K562 (cell line): Measurements from ENCODE around the gene BCAM. TPM values are rescaled to one million over a fixed set of nuclear protein-coding genes. Genes with fewer than 3 reads are reported as not detected.

Experiments used
- ATAC-seq: fragments of 200-7000 bp; cut with Tn5 transposase; 3 replicates; pipeline ENCODE4 v1.9.1; 2020; ENCODE audit warnings: moderate library complexity
- BruUV-seq: library from RNA; stranded (reverse); fragments of 400-500 nt; replicated peaks from 2 replicates; lab custom pipeline; 2021; lab: Mats Ljungman, UMichigan
- CTCF ChIA-PET: fragments of 300-600 bp; formaldehyde crosslinking; extraction: SDS; loops from one replicate; lab custom pipeline; 2021; ENCODE audit warnings: low intra/inter-chr PET ratio; lab: Yijun Ruan, JAX
- POLR2A ChIA-PET: fragments of 300-600, 350-650 bp; sonication (Branson Sonifier 250); formaldehyde crosslinking; extraction: SDS; loops from one replicate; lab custom pipeline; 2021; ENCODE audit warnings: antibody characterized with exemption, inconsistent platforms; lab: Yijun Ruan, JAX
- DNase-seq, 4 experiments: peaks; one replicate each; pipeline versions ENCODE4 v3.0.0 to v3.0.0-alpha.2; 2011 to 2018; ENCODE audit warnings: low spot score in 3 of 4, mixed read lengths in 3 of 4; ENCODE audit errors: extremely low read depth in 1 of 4
- FAIRE-seq: peaks from 2 replicates; lab custom pipeline; 2011; peaks lifted over from hg19 to GRCh38; lab: Jason Lieb, UNC
- H2AFZ ChIP-seq: 2 replicates; pipeline ENCODE4 v1.6.0; 2011; ENCODE audit warnings: low read depth, low read length, control low read depth, inconsistent platforms
- H3K27ac ChIP-seq: fragments of 200-600 bp; 3 replicates; pipeline ENCODE4 v1.8.0; 2011; ENCODE audit warnings: low read depth, mild to moderate bottlenecking, control low read depth, inconsistent platforms, low read length, moderate library complexity, mixed read lengths; ENCODE audit errors: extremely low read depth
- H3K27me3 ChIP-seq, 2 experiments: fragments of 300-600 bp in 1 of 2; 2 replicates in 1 of 2; 3 replicates in 1 of 2; pipeline versions ENCODE4 v1.6.0 to v1.8.0; 2011; ENCODE audit warnings: inconsistent platforms in 2 of 2, low read length in 2 of 2, mild to moderate bottlenecking in 1 of 2, mixed read lengths in 1 of 2, moderate library complexity in 1 of 2; ENCODE audit not compliant: control insufficient read depth in 2 of 2, insufficient read depth in 2 of 2
- H3K36me3 ChIP-seq: fragments of 300-600 bp; 3 replicates; pipeline ENCODE4 v1.8.0; 2011; ENCODE audit warnings: mild to moderate bottlenecking, low read length, inconsistent platforms; ENCODE audit not compliant: control insufficient read depth, insufficient read depth
- H3K4me1 ChIP-seq, 2 experiments: fragments of 200-600 bp in 1 of 2; replicated peaks in 1 of 2; 2 replicates in 1 of 2; 3 replicates in 1 of 2; pipeline versions ENCODE4 v1.5.1 to v1.8.0; 2011; ENCODE audit warnings: inconsistent platforms in 2 of 2, low read length in 2 of 2, mild to moderate bottlenecking in 1 of 2, mixed read lengths in 1 of 2, moderate library complexity in 1 of 2; ENCODE audit not compliant: control insufficient read depth in 2 of 2, insufficient read depth in 2 of 2
- H3K4me2 ChIP-seq: 2 replicates; pipeline ENCODE4 v1.6.1; 2011; ENCODE audit warnings: low read length, control low read depth, inconsistent platforms, mixed read lengths; ENCODE audit not compliant: insufficient read depth
- H3K4me3 ChIP-seq: fragments of 200-600 bp; sonication (generic), shearing (Covaris generic); 2 replicates; pipeline ENCODE4 v1.5.1; 2016; ENCODE audit warnings: control low read depth, inconsistent platforms
- H3K79me2 ChIP-seq: fragments of 200-600 bp; 3 replicates; pipeline ENCODE4 v1.8.0; 2011; ENCODE audit warnings: low read length, inconsistent platforms; ENCODE audit not compliant: control insufficient read depth, insufficient read depth
- H3K9ac ChIP-seq, 2 experiments: 2 replicates each; pipeline versions ENCODE4 v1.6.0 to v1.6.1; 2011; ENCODE audit warnings: low read depth in 2 of 2, low read length in 2 of 2, control low read depth in 1 of 2, inconsistent platforms in 1 of 2, mild to moderate bottlenecking in 1 of 2, mixed read lengths in 1 of 2; ENCODE audit not compliant: insufficient read depth in 1 of 2
- H3K9me1 ChIP-seq: one replicate; pipeline ENCODE4 v1.6.0; 2011; ENCODE audit warnings: inconsistent platforms, mild to moderate bottlenecking, low read length, moderate library complexity; ENCODE audit not compliant: control insufficient read depth, insufficient read depth
- H3K9me3 ChIP-seq: replicated peaks from 2 replicates; pipeline ENCODE4 v1.5.1; 2011; ENCODE audit warnings: low read depth, low read length, inconsistent platforms; ENCODE audit not compliant: control insufficient read depth, insufficient read depth
- H4K20me1 ChIP-seq: replicated peaks from 2 replicates; pipeline ENCODE4 v1.6.1; 2011; ENCODE audit warnings: low read length, inconsistent platforms, mixed read lengths; ENCODE audit not compliant: control insufficient read depth, insufficient read depth
- ATF4 ChIP-seq: fragments of 450-650 bp; formaldehyde crosslinking; IDR thresholded peaks from 2 replicates; pipeline ENCODE4 v1.4.0; 2022; ENCODE audit warnings: mild to moderate bottlenecking, moderate library complexity
- CBX3 ChIP-seq, 2 experiments: IDR thresholded peaks; 1 replicate in 1 of 2; 2 replicates in 1 of 2; pipeline ENCODE4 v1.6.1; 2012; ENCODE audit warnings: inconsistent platforms in 2 of 2, low read length in 2 of 2, borderline replicate concordance in 1 of 2, control low read depth in 1 of 2
- ETV1 ChIP-seq: fragments of 450-650 bp; conservative IDR thresholded peaks from 2 replicates; pipeline ENCODE4 v1.6.1; 2016; ENCODE audit warnings: missing genetic modification characterization, control low read depth, low read depth, missing compliant biosample characterization
- GATAD2B ChIP-seq: fragments of 450-650 bp; IDR thresholded peaks from 2 replicates; pipeline ENCODE4 v1.6.1; 2017; ENCODE audit warnings: mild to moderate bottlenecking, borderline replicate concordance
- MAFK ChIP-seq: IDR thresholded peaks from 2 replicates; pipeline ENCODE4 v1.6.1; 2011; ENCODE audit warnings: low read length, improper control_type of control experiment
- NFATC3 ChIP-seq: fragments of 450-650 bp; IDR thresholded peaks from 2 replicates; pipeline ENCODE4 v1.6.1; 2017; ENCODE audit warnings: mild to moderate bottlenecking
- NFXL1 ChIP-seq: fragments of 450-650 bp; formaldehyde crosslinking; IDR thresholded peaks from 2 replicates; pipeline ENCODE4 v1.4.0; 2021; ENCODE audit warnings: mild to moderate bottlenecking
- RB1 ChIP-seq: fragments of 450-650 bp; IDR thresholded peaks from 2 replicates; pipeline ENCODE4 v1.6.1; 2017; ENCODE audit warnings: low read depth, mild to moderate bottlenecking
- TAF15 ChIP-seq: fragments of 200-400 bp; formaldehyde crosslinking; IDR thresholded peaks from 2 replicates; pipeline ENCODE4 v1.6.1; 2017; ENCODE audit warnings: mild to moderate bottlenecking, low read depth, low read length, moderate library complexity
- TCF7 ChIP-seq: sonication (generic); IDR thresholded peaks from 2 replicates; pipeline ENCODE4 v1.6.1; 2016; ENCODE audit warnings: antibody characterized with exemption, borderline replicate concordance
- ZNF253 ChIP-seq: fragments of 250-450 bp; sonication (Bioruptor Pico); conservative IDR thresholded peaks from 2 replicates; pipeline ENCODE4 v1.6.1; 2021; ENCODE audit warnings: mild to moderate bottlenecking
- ZNF384 ChIP-seq: IDR thresholded peaks from 2 replicates; pipeline ENCODE4 v1.6.1; 2012; ENCODE audit warnings: low read depth, low read length, improper control_type of control experiment
- WGBS: fragments of 100-300 bp; shearing (Covaris generic); methylation state at CpG from one replicate; pipeline ENCODE4 v1.1.6; 2016; ENCODE audit warnings: low coverage, mixed read lengths; ENCODE audit not compliant: insufficient coverage; ENCODE audit errors: missing lambda C conversion rate; 5-methylcytosine and 5-hydroxymethylcytosine counted together
- in situ Hi-C: fragments of 300-500 bp; cut with MboI; formaldehyde crosslinking; loops from 4 replicates; pipeline ENCODE4 v1.15.0; 2018; ENCODE audit warnings: inconsistent platforms, mixed read lengths
- intact Hi-C: fragments of 100-400 bp; cut with micrococcal nuclease; formaldehyde crosslinking; loops from 2 replicates; pipeline ENCODE4 v1.14.2; 2022
- polyA plus RNA-seq, 8 experiments: library from polyadenylated mRNA; depleted of rRNA in 4 of 8; stranded (reverse) in 5 of 8; unstranded in 3 of 8; fragments of >200 nt; fragmentation: Nextera tagmentation in 2 of 8; fragmentation: Illumina TruSeq in 1 of 8; extraction: Ambion mirVana in 2 of 8; extraction: Trizol in 1 of 8; gene quantifications; 2 replicates each; pipeline versions ENCODE4 v1.2.1 to v1.2.3, GENCODE V29; 2011 to 2014; ENCODE audit warnings: inconsistent platforms in 1 of 8, missing spikeins in 1 of 8
- total RNA-seq, 7 experiments: library from RNA; depleted of rRNA in 6 of 7; stranded (reverse); fragments of >200 nt in 6 of 7; fragmentation: Illumina TruSeq in 2 of 7; extraction: Trizol in 2 of 7; gene quantifications; 2 replicates each; pipeline versions ENCODE4 v1.2.1 to v1.2.3, GENCODE V29; 2011 to 2021; ENCODE audit warnings: low replicate concordance in 1 of 7
- TF ChIP-seq, protein P1 (sequence below): sonication (generic); formaldehyde crosslinking; IDR thresholded peaks from 2 replicates; pipeline ENCODE4 v1.8.0; 2023; ENCODE audit warnings: missing genetic modification reagents, mild to moderate bottlenecking, borderline replicate concordance
- TF ChIP-seq, protein P2 (sequence below), 2 experiments: fragments of 450-650 bp; IDR thresholded peaks; 2 replicates each; pipeline ENCODE4 v1.6.1; 2018; ENCODE audit warnings: mild to moderate bottlenecking in 2 of 2, low read depth in 1 of 2; ENCODE audit not compliant: partially characterized antibody in 2 of 2

Gene BCAM
- total and polyA plus RNA-seq, 9 of the 15 experiments (the other 6 are each of a cell fraction or from before 2014, with no cell fraction given), result 0.07 to 1.3 (median 0.33) TPM; not detected in 2

GRCh38 chr19:44839276-44839675 lies 30.4 kb downstream of the BCAM start:
- H3K79me2 ChIP-seq, result no peaks in the 10 kb centered on the region
- FAIRE-seq, result no peak
- H3K4me1 ChIP-seq, result peaks cover 0 to 7% of the 10 kb centered on the region in 2 experiments; a peak in 3 of 5 replicates
- intact Hi-C loops, result no loop called here
- no peaks in the 10 kb centered on the region for H3K9me3 ChIP-seq
- no peak overlapping the region for H3K4me3 ChIP-seq
- no peaks in the 10 kb centered on the region for H4K20me1 ChIP-seq
- WGBS, result 16% methylated on average over 2 of the region's 2 CpGs
- DNase-seq, result no peak
- ATAC-seq, result no peak
- no peak overlapping the region for H3K4me2 ChIP-seq
- CTCF ChIA-PET, result no interaction called here
- POLR2A ChIA-PET, result no interaction called here
- H3K36me3 ChIP-seq, result no peaks in the 10 kb centered on the region
- H3K9me1 ChIP-seq, result no peaks in the 10 kb centered on the region
- H3K9ac ChIP-seq, result no peak overlapping the region
- peaks cover 11 to 15% of the 10 kb centered on the region in 2 experiments; a peak in 3 of 5 replicates for H3K27me3 ChIP-seq
- no peak overlapping the region for H3K27ac ChIP-seq
- in situ Hi-C loops, result no loop called here
- no TSS peak for BruUV-seq
- no peak overlapping the region for H2AFZ ChIP-seq
- TF ChIP-seq ATF4 (CRISPR knock-in tag) (no peak), TCF7 (no peak), ZNF384 (no peak), MAFK (no peak), RB1 (no peak), ZNF253 (CRISPR knock-in tag) (no peak), TAF15 (no peak), GATAD2B (no peak), NFXL1 (CRISPR knock-in tag) (no peak), CBX3 (IDR thresholded peaks at IDR 0.05; ENCODE audit: borderline replicate concordance in 1 of 2, low read length in 2 of 2) (no peak), NFATC3 (no peak), ETV1 (tag) (no peak)
- TF ChIP-seq, protein P1, sequence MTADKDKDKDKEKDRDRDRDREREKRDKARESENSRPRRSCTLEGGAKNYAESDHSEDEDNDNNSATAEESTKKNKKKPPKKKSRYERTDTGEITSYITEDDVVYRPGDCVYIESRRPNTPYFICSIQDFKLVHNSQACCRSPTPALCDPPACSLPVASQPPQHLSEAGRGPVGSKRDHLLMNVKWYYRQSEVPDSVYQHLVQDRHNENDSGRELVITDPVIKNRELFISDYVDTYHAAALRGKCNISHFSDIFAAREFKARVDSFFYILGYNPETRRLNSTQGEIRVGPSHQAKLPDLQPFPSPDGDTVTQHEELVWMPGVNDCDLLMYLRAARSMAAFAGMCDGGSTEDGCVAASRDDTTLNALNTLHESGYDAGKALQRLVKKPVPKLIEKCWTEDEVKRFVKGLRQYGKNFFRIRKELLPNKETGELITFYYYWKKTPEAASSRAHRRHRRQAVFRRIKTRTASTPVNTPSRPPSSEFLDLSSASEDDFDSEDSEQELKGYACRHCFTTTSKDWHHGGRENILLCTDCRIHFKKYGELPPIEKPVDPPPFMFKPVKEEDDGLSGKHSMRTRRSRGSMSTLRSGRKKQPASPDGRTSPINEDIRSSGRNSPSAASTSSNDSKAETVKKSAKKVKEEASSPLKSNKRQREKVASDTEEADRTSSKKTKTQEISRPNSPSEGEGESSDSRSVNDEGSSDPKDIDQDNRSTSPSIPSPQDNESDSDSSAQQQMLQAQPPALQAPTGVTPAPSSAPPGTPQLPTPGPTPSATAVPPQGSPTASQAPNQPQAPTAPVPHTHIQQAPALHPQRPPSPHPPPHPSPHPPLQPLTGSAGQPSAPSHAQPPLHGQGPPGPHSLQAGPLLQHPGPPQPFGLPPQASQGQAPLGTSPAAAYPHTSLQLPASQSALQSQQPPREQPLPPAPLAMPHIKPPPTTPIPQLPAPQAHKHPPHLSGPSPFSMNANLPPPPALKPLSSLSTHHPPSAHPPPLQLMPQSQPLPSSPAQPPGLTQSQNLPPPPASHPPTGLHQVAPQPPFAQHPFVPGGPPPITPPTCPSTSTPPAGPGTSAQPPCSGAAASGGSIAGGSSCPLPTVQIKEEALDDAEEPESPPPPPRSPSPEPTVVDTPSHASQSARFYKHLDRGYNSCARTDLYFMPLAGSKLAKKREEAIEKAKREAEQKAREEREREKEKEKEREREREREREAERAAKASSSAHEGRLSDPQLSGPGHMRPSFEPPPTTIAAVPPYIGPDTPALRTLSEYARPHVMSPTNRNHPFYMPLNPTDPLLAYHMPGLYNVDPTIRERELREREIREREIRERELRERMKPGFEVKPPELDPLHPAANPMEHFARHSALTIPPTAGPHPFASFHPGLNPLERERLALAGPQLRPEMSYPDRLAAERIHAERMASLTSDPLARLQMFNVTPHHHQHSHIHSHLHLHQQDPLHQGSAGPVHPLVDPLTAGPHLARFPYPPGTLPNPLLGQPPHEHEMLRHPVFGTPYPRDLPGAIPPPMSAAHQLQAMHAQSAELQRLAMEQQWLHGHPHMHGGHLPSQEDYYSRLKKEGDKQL (CRISPR knock-in tag), result no peak
- TF ChIP-seq, protein P2, sequence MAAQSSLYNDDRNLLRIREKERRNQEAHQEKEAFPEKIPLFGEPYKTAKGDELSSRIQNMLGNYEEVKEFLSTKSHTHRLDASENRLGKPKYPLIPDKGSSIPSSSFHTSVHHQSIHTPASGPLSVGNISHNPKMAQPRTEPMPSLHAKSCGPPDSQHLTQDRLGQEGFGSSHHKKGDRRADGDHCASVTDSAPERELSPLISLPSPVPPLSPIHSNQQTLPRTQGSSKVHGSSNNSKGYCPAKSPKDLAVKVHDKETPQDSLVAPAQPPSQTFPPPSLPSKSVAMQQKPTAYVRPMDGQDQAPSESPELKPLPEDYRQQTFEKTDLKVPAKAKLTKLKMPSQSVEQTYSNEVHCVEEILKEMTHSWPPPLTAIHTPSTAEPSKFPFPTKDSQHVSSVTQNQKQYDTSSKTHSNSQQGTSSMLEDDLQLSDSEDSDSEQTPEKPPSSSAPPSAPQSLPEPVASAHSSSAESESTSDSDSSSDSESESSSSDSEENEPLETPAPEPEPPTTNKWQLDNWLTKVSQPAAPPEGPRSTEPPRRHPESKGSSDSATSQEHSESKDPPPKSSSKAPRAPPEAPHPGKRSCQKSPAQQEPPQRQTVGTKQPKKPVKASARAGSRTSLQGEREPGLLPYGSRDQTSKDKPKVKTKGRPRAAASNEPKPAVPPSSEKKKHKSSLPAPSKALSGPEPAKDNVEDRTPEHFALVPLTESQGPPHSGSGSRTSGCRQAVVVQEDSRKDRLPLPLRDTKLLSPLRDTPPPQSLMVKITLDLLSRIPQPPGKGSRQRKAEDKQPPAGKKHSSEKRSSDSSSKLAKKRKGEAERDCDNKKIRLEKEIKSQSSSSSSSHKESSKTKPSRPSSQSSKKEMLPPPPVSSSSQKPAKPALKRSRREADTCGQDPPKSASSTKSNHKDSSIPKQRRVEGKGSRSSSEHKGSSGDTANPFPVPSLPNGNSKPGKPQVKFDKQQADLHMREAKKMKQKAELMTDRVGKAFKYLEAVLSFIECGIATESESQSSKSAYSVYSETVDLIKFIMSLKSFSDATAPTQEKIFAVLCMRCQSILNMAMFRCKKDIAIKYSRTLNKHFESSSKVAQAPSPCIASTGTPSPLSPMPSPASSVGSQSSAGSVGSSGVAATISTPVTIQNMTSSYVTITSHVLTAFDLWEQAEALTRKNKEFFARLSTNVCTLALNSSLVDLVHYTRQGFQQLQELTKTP (IDR thresholded peaks at IDR 0.05; ENCODE audit: low read depth in 1 of 2, partially characterized antibody in 2 of 2), result no peak
